ENCODE data around the gene EED.
"Not testable (repeated sequence)": the region's sequence is repeated elsewhere in the genome, so short reads cannot be mapped to it uniquely, and the experiment has no call there.

EED gene

GRCh38 chr11:86249307-86250098, 5.0 kb downstream of the EED start:
- DNase-seq (ENCODE audit: low read depth in 3 of 3) = no peak

- no peak for DNase-seq (ENCODE audit: low read depth in 3 of 3)
Observed at GRCh38 chr11:86251345-86251744, 6.8 kb downstream of the EED start.

GRCh38 chr11:86255896-86256295, 11.3 kb downstream of the EED start:
- no peak for DNase-seq (ENCODE audit: low read depth in 3 of 3)

- no peak for DNase-seq (ENCODE audit: low read depth in 3 of 3)
Observed at GRCh38 chr11:86256608-86257007, 12.1 kb downstream of the EED start.

GRCh38 chr11:86257446-86257845, 12.9 kb downstream of the EED start:
- no peak for DNase-seq (ENCODE audit: low read depth in 3 of 3)

GRCh38 chr11:86259730-86260129, 15.2 kb downstream of the EED start:
- no peak for DNase-seq (ENCODE audit: low read depth in 3 of 3)

- DNase-seq (ENCODE audit: low read depth in 3 of 3) = no peak
Observed at GRCh38 chr11:86261328-86261727, 16.8 kb downstream of the EED start.

- no peak for DNase-seq (ENCODE audit: low read depth in 3 of 3)
Observed at GRCh38 chr11:86262387-86262786, 17.8 kb downstream of the EED start.

GRCh38 chr11:86264649-86265048, 20.1 kb downstream of the EED start:
- no peak for DNase-seq (ENCODE audit: low read depth in 3 of 3)

GRCh38 chr11:86265194-86265593, 20.6 kb downstream of the EED start:
- DNase-seq (ENCODE audit: low read depth in 3 of 3) = no peak

- no peak for DNase-seq (ENCODE audit: low read depth in 3 of 3)
Observed at GRCh38 chr11:86269645-86270044, 25.1 kb downstream of the EED start.

GRCh38 chr11:86274503-86274902, 29.9 kb downstream of the EED start:
- DNase-seq (ENCODE audit: low read depth in 3 of 3) = no peak

GRCh38 chr11:86274999-86275398, 30.4 kb downstream of the EED start:
- no peak for DNase-seq (ENCODE audit: low read depth in 3 of 3)

GRCh38 chr11:86275493-86276370, 31.2 kb downstream of the EED start:
- no peak for DNase-seq (ENCODE audit: low read depth in 3 of 3)

GRCh38 chr11:86277741-86278140, 33.2 kb downstream of the EED start:
- DNase-seq (ENCODE audit: low read depth in 3 of 3) = no peak

GRCh38 chr11:86278226-86278625, 33.7 kb downstream of the EED start:
- no peak for DNase-seq (ENCODE audit: low read depth in 3 of 3)

GRCh38 chr11:86279747-86280146, 35.2 kb downstream of the EED start:
- DNase-seq (ENCODE audit: low read depth in 3 of 3) = no peak

GRCh38 chr11:86287468-86287796, 42.9 kb downstream of the EED start:
- no peak for DNase-seq (ENCODE audit: low read depth in 3 of 3)

- DNase-seq (ENCODE audit: low read depth in 3 of 3) = peak in 1 of 3 experiments; percentile 29
Observed at GRCh38 chr11:86288776-86289507, 44.4 kb downstream of the EED start.

- not testable (repeated sequence) for DNase-seq (ENCODE audit: low read depth in 3 of 3)
Observed at GRCh38 chr11:86289508-86290280, 45.1 kb downstream of the EED start.

GRCh38 chr11:86291466-86292262, 47.1 kb downstream of the EED start:
- DNase-seq (ENCODE audit: low read depth in 3 of 3) = peak; percentile 49 to 71 (median 59)

Data from stimulated activated CD4-positive, alpha-beta T cell treated with anti-CD3 and anti-CD28 coated beads, TNF-alpha, amount 100 ng/mL, for 24 hours (primary cell).